ENCODE results near the gene GNAO1.

GRCh38 chr16:56355221-56355620, 163.9 kb downstream of the GNAO1 start:
- TF ChIP-seq POLR2A (IDR thresholded peaks at IDR 0.05), result no peak
- no peak for TF ChIP-seq CTCF (IDR thresholded peaks at IDR 0.05)
